GM23338 (cell line): Measurements from ENCODE around the gene RBM7. TPM values are rescaled to one million over a fixed set of nuclear protein-coding genes. Genes with fewer than 3 reads are reported as not detected.

ENCODE experiments used
- ATAC-seq: fragments of 200-7000 bp; cut with Tn5 transposase; 3 replicates; pipeline ENCODE4 v1.9.1; 2020
- DNase-seq: peaks from one replicate; pipeline ENCODE4 v3.0.0-alpha.2; 2015; ENCODE audit warnings: low spot score
- H2AFZ ChIP-seq: fragments of 200-600 bp; sonication (generic); 2 replicates; pipeline ENCODE4 v1.8.0; 2016; ENCODE audit warnings: antibody characterized with exemption, mild to moderate bottlenecking, moderate library complexity
- H3F3A ChIP-seq: fragments of 200-600 bp; sonication (generic); replicated peaks from 2 replicates; pipeline ENCODE4 v1.8.0; 2017; ENCODE audit warnings: antibody characterized with exemption, mixed run types, low read depth
- H3K27ac ChIP-seq: fragments of 200-600 bp; sonication (generic); 2 replicates; pipeline ENCODE4 v1.6.1; 2016; ENCODE audit warnings: low read depth
- H3K27me3 ChIP-seq: fragments of 200-600 bp; sonication (generic); 2 replicates; pipeline ENCODE4 v1.8.0; 2016; ENCODE audit warnings: mild to moderate bottlenecking, mixed run types, moderate library complexity; ENCODE audit not compliant: insufficient read depth
- H3K36me3 ChIP-seq: fragments of 200-600 bp; sonication (generic); 2 replicates; pipeline ENCODE4 v1.8.0; 2016; ENCODE audit warnings: mild to moderate bottlenecking; ENCODE audit not compliant: insufficient read depth
- H3K4me1 ChIP-seq: fragments of 200-600 bp; sonication (generic); 2 replicates; pipeline ENCODE4 v1.8.0; 2016; ENCODE audit warnings: mild to moderate bottlenecking, moderate library complexity; ENCODE audit not compliant: insufficient read depth
- H3K4me2 ChIP-seq: fragments of 200-600 bp; sonication (generic); 2 replicates; pipeline ENCODE4 v1.7.1; 2017; ENCODE audit warnings: mixed run types
- H3K4me3 ChIP-seq: fragments of 200-600 bp; sonication (generic); 2 replicates; pipeline ENCODE4 v1.6.1; 2016; ENCODE audit warnings: mixed run types
- H3K79me2 ChIP-seq: fragments of 200-600 bp; sonication (generic); replicated peaks from 2 replicates; pipeline ENCODE4 v1.8.0; 2017; ENCODE audit warnings: mild to moderate bottlenecking; ENCODE audit not compliant: insufficient read depth
- H3K9me2 ChIP-seq: fragments of 200-600 bp; sonication (generic); 2 replicates; pipeline ENCODE4 v1.8.0; 2017; ENCODE audit not compliant: insufficient read depth
- H4K20me1 ChIP-seq: fragments of 200-600 bp; sonication (generic); replicated peaks from 2 replicates; pipeline ENCODE4 v1.8.0; 2017; ENCODE audit warnings: mild to moderate bottlenecking; ENCODE audit not compliant: insufficient read depth
- H3K27ac Mint-ChIP-seq: 2 replicates; pipeline ENCODE4 v1.8.0; 2020; ENCODE audit warnings: inconsistent platforms, mild to moderate bottlenecking, moderate library complexity, mixed read lengths
- H3K27me3 Mint-ChIP-seq: 3 replicates; pipeline ENCODE4 v1.8.0; 2022; ENCODE audit warnings: low read depth, mild to moderate bottlenecking, moderate library complexity, mixed read lengths, inconsistent platforms; ENCODE audit not compliant: insufficient read depth, poor library complexity
- H3K36me3 Mint-ChIP-seq: 3 replicates; pipeline ENCODE4 v1.8.0; 2021; ENCODE audit warnings: low read depth, mild to moderate bottlenecking, inconsistent platforms, moderate library complexity, mixed read lengths
- H3K4me1 Mint-ChIP-seq: 3 replicates; pipeline ENCODE4 v1.8.0; 2020; ENCODE audit warnings: mild to moderate bottlenecking, inconsistent platforms, mixed read lengths
- H3K4me3 Mint-ChIP-seq: 3 replicates; pipeline ENCODE4 v1.8.0; 2021; ENCODE audit warnings: moderate library complexity, mild to moderate bottlenecking, inconsistent platforms, mixed read lengths
- H3K9me3 Mint-ChIP-seq: 3 replicates; pipeline ENCODE4 v1.8.0; 2020; ENCODE audit warnings: moderate library complexity, mild to moderate bottlenecking, inconsistent platforms, mixed read lengths
- CREB1 ChIP-seq: fragments of 250-450 bp; sonication (Bioruptor Pico); IDR thresholded peaks from 2 replicates; pipeline ENCODE4 v1.5.0; 2020; ENCODE audit warnings: low read depth, mild to moderate bottlenecking, moderate library complexity
- JUNB ChIP-seq: IDR thresholded peaks from one replicate; pipeline ENCODE4 v1.6.1; 2016; ENCODE audit warnings: antibody characterized with exemption; ENCODE audit not compliant: unreplicated experiment
- POLR2AphosphoS5 ChIP-seq: IDR thresholded peaks from 2 replicates; pipeline ENCODE4 v1.6.1; 2016; ENCODE audit warnings: antibody characterized with exemption, low read depth
- long read RNA-seq: library from polyadenylated mRNA; unstranded; transcript quantifications from one replicate; pipeline ENCODE4 v2.0.0, GENCODE V29; 2020; ENCODE audit not compliant: unreplicated experiment
- polyA plus RNA-seq: library from polyadenylated mRNA; unstranded; fragments of >200 nt; fragmentation: Nextera tagmentation; extraction: Ambion mirVana; gene quantifications from 2 replicates; pipeline ENCODE4 v1.2.1, GENCODE V29; 2016
- total RNA-seq: library from RNA; depleted of rRNA; stranded (reverse); fragments of >200 nt; shearing (Covaris generic); gene quantifications from 2 replicates; pipeline ENCODE4 v1.2.3, GENCODE V29; 2014; rRNA removed
- TF ChIP-seq, protein P1 (sequence below): fragments of 250-450 bp; sonication (Bioruptor Pico); IDR thresholded peaks from 2 replicates; pipeline ENCODE4 v1.5.0; 2020; ENCODE audit warnings: mild to moderate bottlenecking, moderate library complexity
- TF ChIP-seq, protein P2 (sequence below): IDR thresholded peaks from 2 replicates; pipeline ENCODE4 v1.6.1; 2016; ENCODE audit warnings: antibody characterized with exemption

The RBM7 gene, protein sequence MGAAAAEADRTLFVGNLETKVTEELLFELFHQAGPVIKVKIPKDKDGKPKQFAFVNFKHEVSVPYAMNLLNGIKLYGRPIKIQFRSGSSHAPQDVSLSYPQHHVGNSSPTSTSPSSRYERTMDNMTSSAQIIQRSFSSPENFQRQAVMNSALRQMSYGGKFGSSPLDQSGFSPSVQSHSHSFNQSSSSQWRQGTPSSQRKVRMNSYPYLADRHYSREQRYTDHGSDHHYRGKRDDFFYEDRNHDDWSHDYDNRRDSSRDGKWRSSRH
- total RNA-seq (51.4 and 57.2 TPM in 2 replicates), polyA plus RNA-seq (28.0 and 31.5 TPM in 2 replicates)
- long read RNA-seq, full-length matches to known transcripts, result 50 of 51 reads
- long read RNA-seq, partial matches to known transcripts, result 1 of 51 reads
- long read RNA-seq, other reads (novel, unspliced or antisense), result 0 of 51 reads

DNA sequence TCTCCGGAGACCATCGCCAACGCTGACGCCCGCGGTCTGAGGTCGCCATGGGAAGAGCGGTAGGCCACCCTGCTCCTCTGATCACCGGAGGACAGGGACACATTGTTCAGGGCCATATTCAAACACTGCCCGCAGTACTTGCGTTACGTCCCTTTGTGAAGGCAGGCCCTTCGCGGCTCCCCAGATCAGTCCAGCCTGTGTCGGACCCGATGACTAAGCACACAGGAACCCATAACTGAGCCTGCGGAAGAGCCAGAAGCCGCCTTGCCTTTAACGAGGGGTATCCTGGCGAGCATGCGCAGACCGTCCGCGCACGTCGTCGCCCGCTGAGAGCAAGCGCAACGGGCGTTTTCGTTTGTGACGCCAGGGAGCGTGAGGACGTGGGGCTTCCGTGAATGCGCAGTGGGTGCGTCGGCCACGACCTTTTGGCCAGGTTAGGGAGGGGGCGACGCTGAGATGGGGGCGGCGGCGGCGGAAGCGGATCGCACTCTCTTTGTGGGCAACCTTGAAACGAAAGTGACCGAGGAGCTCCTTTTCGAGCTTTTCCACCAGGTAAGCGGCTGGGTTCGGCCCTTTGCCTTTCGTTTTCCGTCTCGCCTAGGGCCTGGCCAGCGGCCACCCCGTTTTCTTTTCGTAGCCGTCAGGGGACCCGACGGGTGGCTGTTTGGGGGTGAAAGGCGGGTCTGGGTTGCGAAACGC lies at the start of gene RBM7, which contains the start of gene C11orf71:
Gene RBM7, plus strand, starts transcription at position 451 of the 699 bp plus-strand sequence. Its CDS starts 6 bp downstream, at position 457.
Gene C11orf71, minus strand, starts transcription at position 296 of the 699 bp plus-strand sequence. Its CDS starts 180 bp downstream, at position 116.
- TF ChIP-seq, protein P1, sequence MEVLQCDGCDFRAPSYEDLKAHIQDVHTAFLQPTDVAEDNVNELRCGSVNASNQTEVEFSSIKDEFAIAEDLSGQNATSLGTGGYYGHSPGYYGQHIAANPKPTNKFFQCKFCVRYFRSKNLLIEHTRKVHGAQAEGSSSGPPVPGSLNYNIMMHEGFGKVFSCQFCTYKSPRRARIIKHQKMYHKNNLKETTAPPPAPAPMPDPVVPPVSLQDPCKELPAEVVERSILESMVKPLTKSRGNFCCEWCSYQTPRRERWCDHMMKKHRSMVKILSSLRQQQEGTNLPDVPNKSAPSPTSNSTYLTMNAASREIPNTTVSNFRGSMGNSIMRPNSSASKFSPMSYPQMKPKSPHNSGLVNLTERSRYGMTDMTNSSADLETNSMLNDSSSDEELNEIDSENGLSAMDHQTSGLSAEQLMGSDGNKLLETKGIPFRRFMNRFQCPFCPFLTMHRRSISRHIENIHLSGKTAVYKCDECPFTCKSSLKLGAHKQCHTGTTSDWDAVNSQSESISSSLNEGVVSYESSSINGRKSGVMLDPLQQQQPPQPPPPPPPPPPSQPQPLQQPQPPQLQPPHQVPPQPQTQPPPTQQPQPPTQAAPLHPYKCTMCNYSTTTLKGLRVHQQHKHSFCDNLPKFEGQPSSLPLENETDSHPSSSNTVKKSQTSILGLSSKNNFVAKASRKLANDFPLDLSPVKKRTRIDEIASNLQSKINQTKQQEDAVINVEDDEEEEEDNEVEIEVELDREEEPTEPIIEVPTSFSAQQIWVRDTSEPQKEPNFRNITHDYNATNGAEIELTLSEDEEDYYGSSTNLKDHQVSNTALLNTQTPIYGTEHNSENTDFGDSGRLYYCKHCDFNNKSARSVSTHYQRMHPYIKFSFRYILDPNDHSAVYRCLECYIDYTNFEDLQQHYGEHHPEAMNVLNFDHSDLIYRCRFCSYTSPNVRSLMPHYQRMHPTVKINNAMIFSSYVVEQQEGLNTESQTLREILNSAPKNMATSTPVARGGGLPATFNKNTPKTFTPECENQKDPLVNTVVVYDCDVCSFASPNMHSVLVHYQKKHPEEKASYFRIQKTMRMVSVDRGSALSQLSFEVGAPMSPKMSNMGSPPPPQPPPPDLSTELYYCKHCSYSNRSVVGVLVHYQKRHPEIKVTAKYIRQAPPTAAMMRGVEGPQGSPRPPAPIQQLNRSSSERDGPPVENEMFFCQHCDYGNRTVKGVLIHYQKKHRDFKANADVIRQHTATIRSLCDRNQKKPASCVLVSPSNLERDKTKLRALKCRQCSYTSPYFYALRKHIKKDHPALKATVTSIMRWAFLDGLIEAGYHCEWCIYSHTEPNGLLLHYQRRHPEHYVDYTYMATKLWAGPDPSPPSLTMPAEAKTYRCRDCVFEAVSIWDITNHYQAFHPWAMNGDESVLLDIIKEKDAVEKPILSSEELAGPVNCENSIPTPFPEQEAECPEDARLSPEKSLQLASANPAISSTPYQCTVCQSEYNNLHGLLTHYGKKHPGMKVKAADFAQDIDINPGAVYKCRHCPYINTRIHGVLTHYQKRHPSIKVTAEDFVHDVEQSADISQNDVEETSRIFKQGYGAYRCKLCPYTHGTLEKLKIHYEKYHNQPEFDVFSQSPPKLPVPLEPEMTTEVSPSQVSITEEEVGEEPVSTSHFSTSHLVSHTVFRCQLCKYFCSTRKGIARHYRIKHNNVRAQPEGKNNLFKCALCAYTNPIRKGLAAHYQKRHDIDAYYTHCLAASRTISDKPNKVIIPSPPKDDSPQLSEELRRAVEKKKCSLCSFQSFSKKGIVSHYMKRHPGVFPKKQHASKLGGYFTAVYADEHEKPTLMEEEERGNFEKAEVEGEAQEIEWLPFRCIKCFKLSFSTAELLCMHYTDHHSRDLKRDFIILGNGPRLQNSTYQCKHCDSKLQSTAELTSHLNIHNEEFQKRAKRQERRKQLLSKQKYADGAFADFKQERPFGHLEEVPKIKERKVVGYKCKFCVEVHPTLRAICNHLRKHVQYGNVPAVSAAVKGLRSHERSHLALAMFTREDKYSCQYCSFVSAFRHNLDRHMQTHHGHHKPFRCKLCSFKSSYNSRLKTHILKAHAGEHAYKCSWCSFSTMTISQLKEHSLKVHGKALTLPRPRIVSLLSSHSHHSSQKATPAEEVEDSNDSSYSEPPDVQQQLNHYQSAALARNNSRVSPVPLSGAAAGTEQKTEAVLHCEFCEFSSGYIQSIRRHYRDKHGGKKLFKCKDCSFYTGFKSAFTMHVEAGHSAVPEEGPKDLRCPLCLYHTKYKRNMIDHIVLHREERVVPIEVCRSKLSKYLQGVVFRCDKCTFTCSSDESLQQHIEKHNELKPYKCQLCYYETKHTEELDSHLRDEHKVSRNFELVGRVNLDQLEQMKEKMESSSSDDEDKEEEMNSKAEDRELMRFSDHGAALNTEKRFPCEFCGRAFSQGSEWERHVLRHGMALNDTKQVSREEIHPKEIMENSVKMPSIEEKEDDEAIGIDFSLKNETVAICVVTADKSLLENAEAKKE (CRISPR knock-in tag), result no peak
- TF ChIP-seq CREB1 (peak; percentile 81), JUNB (no peak), POLR2AphosphoS5 (peak; percentile 98)
- TF ChIP-seq, protein P2, sequence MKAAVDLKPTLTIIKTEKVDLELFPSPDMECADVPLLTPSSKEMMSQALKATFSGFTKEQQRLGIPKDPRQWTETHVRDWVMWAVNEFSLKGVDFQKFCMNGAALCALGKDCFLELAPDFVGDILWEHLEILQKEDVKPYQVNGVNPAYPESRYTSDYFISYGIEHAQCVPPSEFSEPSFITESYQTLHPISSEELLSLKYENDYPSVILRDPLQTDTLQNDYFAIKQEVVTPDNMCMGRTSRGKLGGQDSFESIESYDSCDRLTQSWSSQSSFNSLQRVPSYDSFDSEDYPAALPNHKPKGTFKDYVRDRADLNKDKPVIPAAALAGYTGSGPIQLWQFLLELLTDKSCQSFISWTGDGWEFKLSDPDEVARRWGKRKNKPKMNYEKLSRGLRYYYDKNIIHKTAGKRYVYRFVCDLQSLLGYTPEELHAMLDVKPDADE, result peak; percentile 24; the same call in 1 of the 2 replicates
- Mint-ChIP-seq H3K27ac (peak within 1 kb of the TSS; percentile 100), H3K4me1 (peaks cover 40% of the 10 kb centered on the region), H3K4me3 (peak within 1 kb of the TSS; percentile 95), H3K27me3 (peaks cover 17% of the 10 kb centered on the region), H3K36me3 (peaks cover 28% of the 10 kb centered on the region), H3K9me3 (no peaks in the 10 kb centered on the region)
- no peaks in the 10 kb centered on the region for H3K27me3 ChIP-seq
- peaks cover 8% of the 10 kb centered on the region; the same call in 1 of the 2 replicates for H3K36me3 ChIP-seq
- H3K4me2 ChIP-seq, result peak within 1 kb of the TSS; percentile 81
- H3F3A ChIP-seq, result no peaks in the 10 kb centered on the region
- peak within 1 kb of the TSS; percentile 91 for H3K27ac ChIP-seq
- H3K4me3 ChIP-seq, result peak within 1 kb of the TSS; percentile 72
- ATAC-seq (peak; percentile 80), DNase-seq (peak; percentile 95)
- H3K9me2 ChIP-seq, result no peaks in the 10 kb centered on the region
- 0 out of 2 replicates have a peak within 1 kb of the TSS, but pooled peaks have one; percentile 8 for H2AFZ ChIP-seq
- peaks cover 28% of the 10 kb centered on the region for H3K4me1 ChIP-seq
- peaks cover 57% of the 10 kb centered on the region for H3K79me2 ChIP-seq
- 0 out of 2 replicates have a peak, but pooled peaks cover 2% of the 10 kb centered on the region for H4K20me1 ChIP-seq
